Skeletal muscle tissue (tissue), 4 donors: ENCODE data around the gene EGFL7. TPM values are rescaled to one million over a fixed set of nuclear protein-coding genes. Genes with fewer than 3 reads are reported as not detected.

Source experiments
- H3K27ac ChIP-seq: one replicate; pipeline ENCODE4 v1.7.0; 2013; ENCODE audit warnings: mild to moderate bottlenecking, low read depth, low read length, inconsistent platforms
- H3K27me3 ChIP-seq, 3 donors: one replicate each; pipeline ENCODE4 v1.7.0; 2013; ENCODE audit warnings: low read length in 3 of 3; ENCODE audit not compliant: control insufficient read depth in 3 of 3, insufficient read depth in 3 of 3
- H3K36me3 ChIP-seq, 3 donors: one replicate each; pipeline ENCODE4 v1.7.0; 2013; ENCODE audit warnings: low read length in 3 of 3; ENCODE audit not compliant: control insufficient read depth in 3 of 3, insufficient read depth in 3 of 3
- H3K4me1 ChIP-seq, 3 donors: one replicate each; pipeline ENCODE4 v1.7.0; 2013; ENCODE audit warnings: low read length in 3 of 3, mild to moderate bottlenecking in 3 of 3; ENCODE audit not compliant: control insufficient read depth in 3 of 3, insufficient read depth in 3 of 3
- H3K4me3 ChIP-seq, 3 donors: one replicate each; pipeline ENCODE4 v1.7.0; 2013; ENCODE audit warnings: low read length in 3 of 3
- H3K9ac ChIP-seq, 3 donors: one replicate each; pipeline ENCODE4 v1.7.0; 2013; ENCODE audit warnings: low read length in 3 of 3, mild to moderate bottlenecking in 3 of 3, moderate library complexity in 2 of 3, low read depth in 1 of 3
- H3K9me3 ChIP-seq, 3 donors: one replicate each; pipeline ENCODE4 v1.7.0; 2013; ENCODE audit warnings: low read length in 3 of 3; ENCODE audit not compliant: control insufficient read depth in 3 of 3
- total RNA-seq: library from RNA; depleted of rRNA; stranded (reverse); fragments of >200 nt; gene quantifications from one replicate; pipeline ENCODE4 v1.2.3, GENCODE V29; 2014
- donor health status: Osteomylitis.

EGFL7 gene
- total RNA-seq, 1 donor from 2014 or later, result 51.7 TPM

DNA sequence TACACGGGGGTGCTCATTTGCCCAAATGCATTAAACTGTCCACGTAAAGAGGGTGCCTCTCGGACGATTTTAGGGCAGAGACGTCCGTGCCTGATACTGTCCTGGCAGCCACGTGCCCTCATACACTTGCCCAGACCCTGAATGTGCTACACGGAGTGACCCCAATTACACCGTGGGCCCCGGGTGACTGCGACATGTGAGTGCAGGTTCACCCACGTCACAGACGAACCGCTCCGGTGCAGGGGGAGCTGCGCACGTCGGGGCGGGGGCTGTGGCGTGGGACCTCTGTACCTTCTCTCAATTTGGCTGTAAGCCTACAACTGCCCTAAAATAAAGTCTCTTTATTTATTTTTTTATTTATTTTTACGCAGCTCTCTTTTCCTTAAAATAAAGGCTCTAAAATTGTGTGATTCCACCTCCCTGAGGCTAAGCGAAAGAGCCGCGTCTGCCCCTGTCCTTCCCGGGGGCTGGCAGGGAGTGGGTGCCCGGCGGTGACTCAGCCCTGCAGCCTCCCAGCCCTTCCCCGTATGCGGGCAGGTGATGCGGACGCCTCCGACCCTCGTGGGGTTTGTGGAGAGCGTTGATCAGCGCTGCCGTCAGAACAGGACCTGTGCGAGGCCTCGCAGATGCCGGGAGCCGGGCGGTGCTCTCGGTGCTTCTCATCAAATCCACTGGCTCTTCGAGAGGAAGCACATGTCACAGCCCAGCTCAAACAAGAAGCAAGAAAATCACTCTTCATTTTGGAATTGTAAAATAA, 9.2 kb upstream of the EGFL7 start:
- Histone ChIP-seq H3K36me3 (no peaks in the 10 kb centered on the region), H3K4me3 (no peak overlapping the region), H3K9me3 (no peaks in the 10 kb centered on the region), H3K27me3 (peaks cover 29 to 35% (median 31%) of the 10 kb centered on the region in 3 donors), H3K9ac (no peak overlapping the region), H3K27ac (peak overlapping the region; percentile 30), H3K4me1 (peaks cover 0 to 16% (median 8%) of the 10 kb centered on the region in 3 donors)

DNA sequence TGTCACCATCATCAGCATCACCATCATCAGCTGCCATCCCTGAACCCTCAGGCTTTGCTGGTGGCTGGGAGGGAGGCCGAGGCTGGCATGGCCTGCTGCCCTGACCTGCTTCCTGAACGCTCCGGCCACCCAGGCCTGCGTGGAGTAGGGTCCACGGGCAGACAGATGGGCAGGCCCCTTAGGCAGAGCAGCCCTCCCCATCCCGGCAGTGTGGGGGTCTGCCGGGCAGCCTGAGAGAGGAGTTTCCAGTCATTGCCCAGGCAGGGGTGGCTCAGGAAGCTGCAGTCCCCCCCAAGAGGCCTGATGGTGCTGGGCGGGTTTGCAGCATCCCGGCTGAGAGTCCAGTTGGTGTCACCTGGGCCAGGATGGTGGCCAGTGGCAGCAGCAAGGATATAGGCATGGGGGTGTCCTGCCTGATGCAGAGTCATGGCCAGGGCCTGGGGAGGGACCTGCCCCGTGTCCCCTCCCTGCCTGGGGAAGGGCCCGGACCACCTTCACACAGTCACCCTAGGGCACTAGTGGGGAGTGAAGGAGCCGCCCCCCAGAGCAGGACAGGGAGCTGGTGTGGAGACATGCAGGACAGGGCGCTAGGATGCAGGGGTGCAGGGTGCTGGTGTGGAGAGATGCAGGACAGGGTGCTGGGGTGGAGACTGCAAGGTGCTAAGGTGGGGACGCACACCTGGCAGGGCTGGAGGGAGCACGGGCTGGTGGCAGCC, 7.7 kb upstream of the EGFL7 start:
- no peaks in the 10 kb centered on the region for H3K9me3 ChIP-seq
- H3K4me3 ChIP-seq, result peak overlapping the region in 1 of 3 donors; percentile 35
- peak overlapping the region in 1 of 3 donors; percentile 57 for H3K9ac ChIP-seq
- H3K36me3 ChIP-seq, result no peaks in the 10 kb centered on the region
- peaks cover 35 to 45% (median 45%) of the 10 kb centered on the region in 3 donors for H3K27me3 ChIP-seq
- peak overlapping the region; percentile 80 for H3K27ac ChIP-seq
- H3K4me1 ChIP-seq, result peaks cover 0 to 10% (median 8%) of the 10 kb centered on the region in 3 donors

DNA sequence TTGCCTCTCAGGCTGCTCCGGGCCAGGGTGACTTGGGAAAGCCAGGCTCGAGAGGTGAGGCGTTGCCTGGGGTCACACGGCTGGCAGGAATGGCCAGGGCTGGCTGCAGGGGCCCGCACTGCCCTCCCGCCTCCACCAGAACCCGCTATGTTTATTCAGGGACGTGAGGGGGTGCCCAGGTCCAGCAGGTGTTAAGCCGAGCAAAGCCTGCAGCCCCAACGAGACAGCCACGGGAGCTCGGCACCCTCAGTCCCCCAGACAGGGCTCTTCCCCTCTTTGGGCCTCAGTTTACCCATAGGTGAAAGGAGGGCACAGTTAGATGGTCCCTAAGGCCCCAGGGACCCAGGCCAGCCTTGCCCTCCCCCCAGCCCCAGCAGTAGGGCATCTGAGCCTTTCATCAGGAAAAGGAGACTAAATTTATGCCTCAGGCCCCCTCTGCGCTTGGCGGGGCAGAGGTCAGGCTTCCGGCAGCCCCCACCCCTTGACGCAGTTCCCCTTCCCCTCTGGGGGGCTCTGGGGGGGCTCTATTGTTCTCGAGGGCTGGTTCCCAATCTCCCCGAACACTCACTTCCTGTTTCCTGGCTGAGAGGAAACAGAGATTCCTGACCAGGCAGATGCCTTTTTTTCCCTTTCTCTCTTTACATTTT, 7.1 kb upstream of the EGFL7 start:
- H3K9me3 ChIP-seq, result no peaks in the 10 kb centered on the region
- peaks cover 0 to 10% (median 8%) of the 10 kb centered on the region in 3 donors for H3K4me1 ChIP-seq
- no peaks in the 10 kb centered on the region for H3K36me3 ChIP-seq
- H3K9ac ChIP-seq, result peak overlapping the region in 1 of 3 donors; percentile 57
- peak overlapping the region; percentile 80 for H3K27ac ChIP-seq
- peaks cover 35 to 45% (median 45%) of the 10 kb centered on the region in 3 donors for H3K27me3 ChIP-seq
- H3K4me3 ChIP-seq, result peak overlapping the region in 1 of 3 donors; percentile 35

DNA sequence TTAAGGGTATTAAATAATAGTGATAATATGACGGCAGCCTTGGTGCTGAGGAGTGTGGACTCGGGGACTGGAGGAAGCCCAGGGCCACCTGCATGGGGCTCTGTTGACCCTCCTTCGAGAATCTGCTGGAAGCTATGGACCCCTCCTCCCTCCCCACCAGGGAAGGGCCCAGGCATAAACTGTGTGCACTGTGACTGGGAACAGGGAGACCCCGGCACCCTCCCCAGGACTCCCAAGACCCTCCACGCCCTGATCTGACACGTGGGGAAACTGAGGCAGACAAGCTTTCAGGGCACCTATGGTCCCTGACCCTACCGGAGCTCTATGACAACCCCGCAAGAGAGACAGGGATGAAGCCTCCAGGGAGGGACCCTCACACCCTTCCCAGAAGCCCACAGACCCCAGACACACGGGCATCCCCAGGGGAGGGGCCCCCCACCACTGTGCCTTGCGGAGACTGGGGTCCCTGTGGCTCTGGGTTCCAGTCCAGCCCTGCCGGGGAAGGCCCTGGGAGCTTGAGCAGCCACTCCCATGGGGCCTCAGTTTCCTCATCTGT, 6.5 kb upstream of the EGFL7 start:
- H3K4me1 ChIP-seq, result peaks cover 0 to 10% (median 8%) of the 10 kb centered on the region in 3 donors
- peak overlapping the region; percentile 77 for H3K27ac ChIP-seq
- H3K9me3 ChIP-seq, result no peaks in the 10 kb centered on the region
- H3K27me3 ChIP-seq, result peaks cover 35 to 45% (median 45%) of the 10 kb centered on the region in 3 donors
- H3K4me3 ChIP-seq, result peak overlapping the region in 2 of 3 donors; percentile 13 to 14
- no peaks in the 10 kb centered on the region for H3K36me3 ChIP-seq
- H3K9ac ChIP-seq, result peak overlapping the region in 2 of 3 donors; percentile 45 to 73

DNA sequence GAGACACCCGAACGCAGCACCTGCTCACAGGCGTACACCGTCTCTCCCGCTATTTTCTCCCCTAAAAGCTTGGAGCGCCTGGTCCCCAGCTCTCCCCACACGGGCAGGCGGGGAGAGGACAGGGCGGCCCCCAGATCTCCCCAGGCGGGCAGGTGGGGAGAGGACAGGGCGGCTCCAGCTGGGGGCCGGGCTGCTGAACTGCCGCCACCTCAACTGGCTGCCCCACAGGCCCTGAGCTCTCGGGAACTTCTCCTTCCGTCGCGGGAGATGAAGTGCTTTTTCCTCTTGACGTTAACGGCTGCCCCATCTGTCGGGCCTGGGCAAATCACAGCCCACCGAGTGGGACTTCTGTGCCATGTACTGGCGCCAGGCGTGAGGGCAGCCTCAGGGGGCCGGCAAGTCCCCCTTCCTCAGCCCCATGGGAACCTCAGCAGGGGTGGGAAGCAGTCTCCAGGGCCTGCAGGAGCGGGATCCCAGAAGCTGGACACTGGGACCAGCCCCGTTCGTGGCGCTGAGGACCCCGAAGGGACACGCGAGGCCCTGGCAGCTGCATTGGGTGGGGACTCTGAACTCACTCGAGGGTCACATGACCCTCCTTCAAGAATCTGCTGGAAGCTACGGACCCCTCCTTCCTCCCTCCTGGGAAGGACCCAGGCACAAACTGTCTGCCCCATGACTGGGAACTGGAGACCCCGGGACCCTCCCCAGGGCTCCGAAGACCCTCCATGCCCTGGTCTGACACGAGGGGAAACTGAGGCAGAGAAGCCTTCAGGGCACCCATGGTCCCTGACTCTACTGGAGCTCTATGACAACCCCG, 5.7 kb upstream of the EGFL7 start:
- peak overlapping the region; percentile 77 for H3K27ac ChIP-seq
- H3K27me3 ChIP-seq, result peaks cover 35 to 48% (median 45%) of the 10 kb centered on the region in 3 donors
- H3K4me1 ChIP-seq, result peaks cover 0 to 10% (median 8%) of the 10 kb centered on the region in 3 donors
- no peaks in the 10 kb centered on the region for H3K9me3 ChIP-seq
- H3K9ac ChIP-seq, result peak overlapping the region in 2 of 3 donors; percentile 45 to 73
- H3K4me3 ChIP-seq, result peak overlapping the region in 2 of 3 donors; percentile 2 to 14
- no peaks in the 10 kb centered on the region for H3K36me3 ChIP-seq

DNA sequence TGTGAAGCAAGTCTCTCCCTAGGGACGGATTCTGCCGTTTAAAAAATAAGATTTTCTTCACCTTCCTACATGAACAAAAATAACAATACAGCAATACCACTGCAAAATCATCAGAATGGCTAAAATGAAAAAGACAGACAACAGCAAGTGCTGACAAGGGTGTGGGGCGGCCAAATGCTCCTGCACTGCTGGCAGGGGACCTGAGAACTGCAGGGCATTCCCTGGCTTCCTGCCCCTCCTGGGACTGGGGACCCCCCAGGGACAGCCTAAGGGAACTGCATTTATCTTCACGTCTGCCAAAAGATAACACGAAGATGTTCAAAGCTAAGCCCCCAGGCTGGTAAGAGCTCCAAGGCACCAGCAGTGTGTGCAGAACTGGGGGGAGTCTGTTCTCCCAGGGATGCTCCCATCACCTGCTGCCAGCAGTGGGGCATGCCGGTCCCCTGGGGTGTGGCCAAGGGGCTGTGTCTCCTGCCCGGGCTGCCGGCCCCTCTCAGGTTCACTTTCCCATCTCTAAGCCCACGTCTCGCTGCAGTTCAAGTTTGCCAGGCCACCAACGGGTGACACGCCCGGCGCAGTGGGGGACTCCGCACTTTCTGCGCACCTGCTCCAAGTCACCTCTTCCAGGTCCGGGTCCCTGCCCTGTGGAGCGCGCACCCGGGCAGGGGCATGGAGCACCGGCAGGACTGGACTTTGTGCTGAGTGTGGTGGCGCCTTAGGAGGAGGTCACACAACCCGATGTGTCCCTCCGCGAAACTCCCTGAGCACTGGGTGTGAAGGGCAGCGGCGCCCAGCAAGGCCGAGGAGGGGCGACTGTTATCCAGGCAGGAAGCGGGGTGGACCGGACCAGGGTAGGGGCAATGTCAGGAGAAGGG, 4.5 kb upstream of the EGFL7 start:
- no peaks in the 10 kb centered on the region for H3K9me3 ChIP-seq
- peaks cover 35 to 51% (median 45%) of the 10 kb centered on the region in 3 donors for H3K27me3 ChIP-seq
- peak overlapping the region; percentile 77 for H3K27ac ChIP-seq
- H3K36me3 ChIP-seq, result peaks cover 0 to 3% (median 0%) of the 10 kb centered on the region in 3 donors
- peak overlapping the region; percentile 0 to 73 (median 20) for H3K9ac ChIP-seq
- H3K4me1 ChIP-seq, result peaks cover 0 to 10% (median 8%) of the 10 kb centered on the region in 3 donors
- peak overlapping the region in 2 of 3 donors; percentile 14 to 54 for H3K4me3 ChIP-seq

DNA sequence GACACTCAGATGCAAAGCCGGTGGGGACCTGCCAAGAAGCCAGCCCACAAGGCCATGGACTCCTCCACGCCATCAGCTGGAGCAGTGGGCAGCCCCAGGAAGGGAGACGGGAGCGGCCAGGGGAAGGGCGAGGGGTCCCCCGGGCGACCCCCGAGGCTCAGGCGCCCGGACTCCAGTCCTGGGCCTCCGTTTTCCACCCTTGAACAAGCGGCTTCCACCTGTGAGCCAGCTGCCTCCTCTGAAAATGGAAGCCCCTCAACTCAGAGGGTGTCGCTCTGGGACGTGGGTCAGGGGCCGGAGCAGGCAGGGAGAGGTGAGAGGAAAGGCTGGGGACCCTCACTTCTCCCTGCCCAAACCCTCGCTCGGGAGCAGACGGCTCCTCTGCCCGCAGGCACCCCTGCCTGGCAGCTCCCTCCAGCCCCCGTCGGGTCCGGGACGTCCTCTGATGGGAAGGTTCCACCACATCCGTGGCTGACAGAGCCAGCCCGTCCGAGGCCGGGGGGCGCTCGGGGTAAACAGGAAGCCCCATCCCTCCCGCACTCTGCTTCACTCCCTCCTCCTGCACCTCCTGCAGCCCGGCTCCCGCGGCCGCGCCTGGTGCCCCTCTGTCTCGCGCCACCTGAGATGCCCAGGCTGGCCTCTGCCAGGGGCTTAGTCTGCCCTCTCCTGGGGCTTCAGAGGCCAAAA, 3.7 kb upstream of the EGFL7 start:
- Histone ChIP-seq H3K27ac (peak overlapping the region; percentile 77), H3K4me3 (peak overlapping the region in 2 of 3 donors; percentile 14 to 54), H3K9ac (peak overlapping the region; percentile 0 to 73 (median 20)), H3K4me1 (peaks cover 0 to 10% (median 8%) of the 10 kb centered on the region in 3 donors), H3K27me3 (peaks cover 37 to 52% (median 47%) of the 10 kb centered on the region in 3 donors), H3K36me3 (peaks cover 0 to 3% (median 0%) of the 10 kb centered on the region in 3 donors), H3K9me3 (no peaks in the 10 kb centered on the region)
